Gastroesophageal sphincter (tissue), 3 donors: ENCODE data around the gene IVD.

Source experiments
- CTCF ChIP-seq, 4 experiments: fragments of 200-600 bp in 2 of 4; fragments of 450-650 bp in 2 of 4; sonication (generic) in 1 of 4; IDR thresholded peaks; one replicate each; pipeline ENCODE4 v1.5.1; 2017 to 2019; ENCODE audit warnings: antibody characterized with exemption in 4 of 4, mild to moderate bottlenecking in 2 of 4, moderate library complexity in 2 of 4
- EP300 ChIP-seq: sonication (generic); formaldehyde crosslinking; IDR thresholded peaks from one replicate; pipeline ENCODE4 v1.6.1; 2017; ENCODE audit warnings: antibody characterized with exemption, mild to moderate bottlenecking
- POLR2AphosphoS5 ChIP-seq: sonication (generic); formaldehyde crosslinking; IDR thresholded peaks from one replicate; pipeline ENCODE4 v1.6.1; 2017; ENCODE audit warnings: antibody characterized with exemption

- no peak for TF ChIP-seq CTCF (IDR thresholded peaks at IDR 0.05)
- TF ChIP-seq POLR2AphosphoS5, result no peak
- TF ChIP-seq EP300, result no peak
Measured at GRCh38 chr15:40428185-40428584, 22.6 kb downstream of the IVD start.
